CD4-positive, CD25-positive, alpha-beta regulatory T cell (primary cell): ENCODE results near the gene LRRC4C. TPM values are rescaled to one million over a fixed set of nuclear protein-coding genes. Genes with fewer than 3 reads are reported as not detected.

ENCODE experiments used
- ATAC-seq, 2 donors: fragments of 150-1000 bp; cut with Tn5 transposase; one replicate each; pipeline ENCODE4 v1.10.0; 2021; ENCODE audit warnings: low read depth in 2 of 2, moderate number of reproducible peaks in 2 of 2, moderate library complexity in 1 of 2
- DNase-seq, 3 donors: peaks; one replicate each; pipeline versions ENCODE4 v3.0.0 to v3.0.0-alpha.2; 2012 to 2022; ENCODE audit warnings: mixed read lengths in 1 of 3
- H3K27ac ChIP-seq: one replicate; pipeline ENCODE4 v1.7.0; 2013; ENCODE audit warnings: mild to moderate bottlenecking, low read length; ENCODE audit not compliant: insufficient read depth, poor library complexity, severe bottlenecking
- H3K27me3 ChIP-seq: one replicate; pipeline ENCODE4 v1.7.0; 2013; ENCODE audit warnings: low read length; ENCODE audit not compliant: control insufficient read depth, insufficient read depth
- H3K36me3 ChIP-seq: one replicate; pipeline ENCODE4 v1.7.0; 2013; ENCODE audit warnings: mild to moderate bottlenecking, low read length, moderate library complexity; ENCODE audit not compliant: control insufficient read depth, insufficient read depth
- H3K4me1 ChIP-seq: 2 replicates; pipeline ENCODE4 v1.7.0; 2013; ENCODE audit warnings: mild to moderate bottlenecking, low read length; ENCODE audit not compliant: insufficient read depth, control insufficient read depth, poor library complexity, severe bottlenecking
- H3K4me3 ChIP-seq: one replicate; pipeline ENCODE4 v1.7.0; 2013; ENCODE audit warnings: low read depth, mild to moderate bottlenecking, low read length, moderate library complexity
- H3K9me3 ChIP-seq, 2 experiments: 1 replicate in 1 of 2; 2 replicates in 1 of 2; pipeline ENCODE4 v1.7.0; 2013; ENCODE audit warnings: low read length in 2 of 2, mild to moderate bottlenecking in 1 of 2, moderate library complexity in 1 of 2; ENCODE audit not compliant: control insufficient read depth in 2 of 2
- H3K27ac Mint-ChIP-seq, 3 donors: one replicate each; pipeline ENCODE4 v1.8.0; 2020 to 2022; ENCODE audit warnings: mild to moderate bottlenecking in 3 of 3, mixed read lengths in 3 of 3, moderate library complexity in 2 of 3
- H3K27me3 Mint-ChIP-seq: one replicate; pipeline ENCODE4 v1.8.0; 2022; ENCODE audit warnings: mild to moderate bottlenecking, mixed read lengths
- H3K36me3 Mint-ChIP-seq: one replicate; pipeline ENCODE4 v1.8.0; 2020; ENCODE audit warnings: mixed read lengths
- H3K4me1 Mint-ChIP-seq, 4 donors: one replicate each; pipeline ENCODE4 v1.8.0; 2020 to 2022; ENCODE audit warnings: mixed read lengths in 4 of 4, mild to moderate bottlenecking in 1 of 4
- H3K4me3 Mint-ChIP-seq, 4 donors: one replicate each; pipeline ENCODE4 v1.8.0; 2020 to 2022; ENCODE audit warnings: mild to moderate bottlenecking in 4 of 4, mixed read lengths in 4 of 4, moderate library complexity in 3 of 4
- H3K9me3 Mint-ChIP-seq, 7 donors: one replicate each; pipeline ENCODE4 v1.8.0; 2020 to 2022; ENCODE audit warnings: mixed read lengths in 7 of 7, mild to moderate bottlenecking in 3 of 7, moderate library complexity in 2 of 7
- polyA plus RNA-seq, 4 donors: library from polyadenylated mRNA; unstranded; fragments of 300-500 nt; fragmentation: Illumina TruSeq; gene quantifications; one replicate each; pipeline ENCODE4 v1.2.3, GENCODE V29; 2021
- total RNA-seq: library from RNA; stranded (reverse); gene quantifications from one replicate; pipeline ENCODE4 v1.2.3, GENCODE V29; 2022

The LRRC4C gene
- total and polyA plus RNA-seq, 5 donors from 2014 or later, result not detected

- Histone ChIP-seq H3K27ac (no peak overlapping the region), H3K4me1 (no peaks in the 10 kb centered on the region), H3K9me3 (peaks cover 0 to 3% of the 10 kb centered on the region in 2 experiments), H3K27me3 (no peaks in the 10 kb centered on the region), H3K4me3 (no peak overlapping the region), H3K36me3 (no peaks in the 10 kb centered on the region)
- Mint-ChIP-seq H3K4me1 (no peaks in the 10 kb centered on the region), H3K27me3 (no peaks in the 10 kb centered on the region), H3K27ac (no peak overlapping the region), H3K36me3 (no peaks in the 10 kb centered on the region), H3K4me3 (no peak overlapping the region), H3K9me3 (peaks cover 0 to 34% (median 7%) of the 10 kb centered on the region in 7 donors)
- no peak for ATAC-seq
- DNase-seq, result no peak
These were observed 1058.2 kb downstream of the LRRC4C start for GRCh38 chr11:40401132-40401853.

GRCh38 chr11:40397141-40397540 is 1062.3 kb downstream of the LRRC4C start:
- Histone ChIP-seq H3K9me3 (peaks cover 0 to 3% of the 10 kb centered on the region in 2 experiments), H3K4me1 (no peaks in the 10 kb centered on the region), H3K27me3 (no peaks in the 10 kb centered on the region), H3K4me3 (no peak overlapping the region), H3K27ac (no peak overlapping the region), H3K36me3 (no peaks in the 10 kb centered on the region)
- Mint-ChIP-seq H3K4me3 (no peak overlapping the region), H3K36me3 (no peaks in the 10 kb centered on the region), H3K9me3 (peaks cover 0 to 25% (median 5%) of the 10 kb centered on the region in 7 donors), H3K27me3 (no peaks in the 10 kb centered on the region), H3K27ac (no peak overlapping the region), H3K4me1 (no peaks in the 10 kb centered on the region)
- DNase-seq, result no peak
- no peak for ATAC-seq

GRCh38 chr11:40393511-40393910 is 1065.9 kb downstream of the LRRC4C start:
- Mint-ChIP-seq H3K4me1 (no peaks in the 10 kb centered on the region), H3K36me3 (no peaks in the 10 kb centered on the region), H3K27me3 (no peaks in the 10 kb centered on the region), H3K4me3 (no peak overlapping the region), H3K27ac (no peak overlapping the region), H3K9me3 (peaks cover 0 to 19% (median 6%) of the 10 kb centered on the region in 7 donors)
- H3K4me1 ChIP-seq, result no peaks in the 10 kb centered on the region
- no peaks in the 10 kb centered on the region for H3K9me3 ChIP-seq
- no peaks in the 10 kb centered on the region for H3K27me3 ChIP-seq
- DNase-seq (no peak), ATAC-seq (no peak)
- no peaks in the 10 kb centered on the region for H3K36me3 ChIP-seq
- H3K27ac ChIP-seq, result no peak overlapping the region
- H3K4me3 ChIP-seq, result no peak overlapping the region

GRCh38 chr11:40391679-40392078 is 1067.8 kb downstream of the LRRC4C start:
- H3K27me3 Mint-ChIP-seq, result no peaks in the 10 kb centered on the region
- H3K4me3 Mint-ChIP-seq, result no peak overlapping the region
- no peaks in the 10 kb centered on the region for H3K27me3 ChIP-seq
- H3K36me3 Mint-ChIP-seq, result no peaks in the 10 kb centered on the region
- no peak overlapping the region for H3K27ac Mint-ChIP-seq
- peaks cover 0 to 19% (median 6%) of the 10 kb centered on the region in 7 donors for H3K9me3 Mint-ChIP-seq
- no peak overlapping the region for H3K4me3 ChIP-seq
- H3K4me1 Mint-ChIP-seq, result no peaks in the 10 kb centered on the region
- H3K9me3 ChIP-seq, result no peaks in the 10 kb centered on the region
- no peaks in the 10 kb centered on the region for H3K4me1 ChIP-seq
- no peak overlapping the region for H3K27ac ChIP-seq
- no peak for ATAC-seq
- no peak for DNase-seq
- no peaks in the 10 kb centered on the region for H3K36me3 ChIP-seq

GRCh38 chr11:40388097-40388818 is 1071.2 kb downstream of the LRRC4C start:
- peaks cover 0 to 20% (median 3%) of the 10 kb centered on the region in 7 donors for H3K9me3 Mint-ChIP-seq
- H3K36me3 Mint-ChIP-seq, result no peaks in the 10 kb centered on the region
- H3K4me3 Mint-ChIP-seq, result no peak overlapping the region
- Histone ChIP-seq H3K4me1 (no peaks in the 10 kb centered on the region), H3K4me3 (no peak overlapping the region), H3K9me3 (no peaks in the 10 kb centered on the region), H3K27me3 (no peaks in the 10 kb centered on the region), H3K36me3 (no peaks in the 10 kb centered on the region), H3K27ac (no peak overlapping the region)
- ATAC-seq (no peak), DNase-seq (no peak)
- H3K27ac Mint-ChIP-seq, result no peak overlapping the region
- no peaks in the 10 kb centered on the region for H3K4me1 Mint-ChIP-seq
- H3K27me3 Mint-ChIP-seq, result no peaks in the 10 kb centered on the region

- Mint-ChIP-seq H3K36me3 (no peaks in the 10 kb centered on the region), H3K4me1 (no peaks in the 10 kb centered on the region), H3K27me3 (no peaks in the 10 kb centered on the region), H3K9me3 (peaks cover 0 to 18% (median 3%) of the 10 kb centered on the region in 7 donors), H3K4me3 (no peak overlapping the region), H3K27ac (no peak overlapping the region)
- H3K36me3 ChIP-seq, result no peaks in the 10 kb centered on the region
- no peaks in the 10 kb centered on the region for H3K4me1 ChIP-seq
- no peaks in the 10 kb centered on the region for H3K9me3 ChIP-seq
- H3K27ac ChIP-seq, result no peak overlapping the region
- no peak for ATAC-seq
- H3K4me3 ChIP-seq, result no peak overlapping the region
- no peaks in the 10 kb centered on the region for H3K27me3 ChIP-seq
- DNase-seq, result no peak
These were observed 1072.0 kb downstream of the LRRC4C start for GRCh38 chr11:40387240-40387980.

GRCh38 chr11:40384991-40385390 is 1074.5 kb downstream of the LRRC4C start:
- Histone ChIP-seq H3K27ac (no peak overlapping the region), H3K4me1 (no peaks in the 10 kb centered on the region), H3K27me3 (no peaks in the 10 kb centered on the region), H3K4me3 (no peak overlapping the region), H3K9me3 (no peaks in the 10 kb centered on the region), H3K36me3 (no peaks in the 10 kb centered on the region)
- H3K9me3 Mint-ChIP-seq, result peaks cover 0 to 14% (median 0%) of the 10 kb centered on the region in 7 donors
- no peak for ATAC-seq
- no peaks in the 10 kb centered on the region for H3K36me3 Mint-ChIP-seq
- H3K27ac Mint-ChIP-seq, result no peak overlapping the region
- no peaks in the 10 kb centered on the region for H3K27me3 Mint-ChIP-seq
- no peak for DNase-seq
- H3K4me3 Mint-ChIP-seq, result no peak overlapping the region
- no peaks in the 10 kb centered on the region for H3K4me1 Mint-ChIP-seq
